Fibroblast of mammary gland (primary cell): ENCODE data around the gene C5orf52.

Source experiments
- DNase-seq: peaks from one replicate; pipeline ENCODE4 v3.0.0-alpha.2; 2010; ENCODE audit warnings: low read depth
- H3K4me3 ChIP-seq: 2 replicates; pipeline ENCODE4 v1.5.1; 2011; ENCODE audit warnings: low read depth, mild to moderate bottlenecking, low read length, moderate library complexity; ENCODE audit not compliant: control insufficient read depth
- CTCF ChIP-seq: conservative IDR thresholded peaks from 2 replicates; pipeline ENCODE4 v1.5.1; 2011; ENCODE audit warnings: low read depth, low read length, inconsistent platforms; ENCODE audit not compliant: control insufficient read depth, insufficient read depth

Gene C5orf52

GRCh38 chr5:157649101-157649500, 22.2 kb upstream of the C5orf52 start:
- no peak for TF ChIP-seq CTCF
- H3K4me3 ChIP-seq = no peak overlapping the region
- no peak for DNase-seq

GRCh38 chr5:157650991-157651611, 20.2 kb upstream of the C5orf52 start:
- no peak for DNase-seq
- TF ChIP-seq CTCF = no peak
- H3K4me3 ChIP-seq = no peak overlapping the region

GRCh38 chr5:157651623-157652376, 19.5 kb upstream of the C5orf52 start:
- no peak for TF ChIP-seq CTCF
- H3K4me3 ChIP-seq = peak overlapping the region; percentile 34
- DNase-seq = peak; percentile 46

GRCh38 chr5:157652377-157652692, 19.0 kb upstream of the C5orf52 start, which contains the start of gene SOX30:
SOX30 (minus strand) TSS chr5:157652438; CDS start chr5:157652078, 360 bp downstream.
- TF ChIP-seq CTCF = no peak
- H3K4me3 ChIP-seq = peak within 1 kb of the TSS; percentile 34
- DNase-seq = no peak

- no peak for TF ChIP-seq CTCF
- no peak overlapping the region for H3K4me3 ChIP-seq
- DNase-seq = no peak
Observed at GRCh38 chr5:157657516-157657915, 13.8 kb upstream of the C5orf52 start.

GRCh38 chr5:157658893-157659292, 12.4 kb upstream of the C5orf52 start:
- no peak overlapping the region for H3K4me3 ChIP-seq
- DNase-seq = no peak
- no peak for TF ChIP-seq CTCF
